Muscle layer of colon (tissue), 2 donors: Measurements from ENCODE around the gene TAF4.

Experiments
- H3K27ac ChIP-seq: one replicate; pipeline ENCODE4 v1.7.0; 2013; ENCODE audit warnings: low read depth, mild to moderate bottlenecking, low read length, moderate library complexity
- H3K27me3 ChIP-seq, 2 donors: one replicate each; pipeline ENCODE4 v1.7.0; 2013; ENCODE audit warnings: low read length in 2 of 2, mild to moderate bottlenecking in 2 of 2; ENCODE audit not compliant: insufficient read depth in 2 of 2, control insufficient read depth in 1 of 2
- H3K36me3 ChIP-seq: one replicate; pipeline ENCODE4 v1.7.0; 2013; ENCODE audit warnings: mild to moderate bottlenecking, low read length; ENCODE audit not compliant: insufficient read depth
- H3K4me1 ChIP-seq: one replicate; pipeline ENCODE4 v1.7.0; 2013; ENCODE audit warnings: mild to moderate bottlenecking, low read length; ENCODE audit not compliant: insufficient read depth
- H3K4me3 ChIP-seq, 2 donors: one replicate each; pipeline ENCODE4 v1.7.0; 2013; ENCODE audit warnings: low read length in 2 of 2, low read depth in 1 of 2, mild to moderate bottlenecking in 1 of 2, moderate library complexity in 1 of 2
- H3K9ac ChIP-seq: one replicate; pipeline ENCODE4 v1.7.0; 2013; ENCODE audit warnings: low read length
- H3K9me3 ChIP-seq: one replicate; pipeline ENCODE4 v1.7.0; 2013; ENCODE audit warnings: mild to moderate bottlenecking, low read length
- donor health status: abdominal sarcoma.
- donor health status: Adenocarcinoma of cecum.

TAF4 gene

GRCh38 chr20:62053465-62054196, 12.1 kb downstream of the TAF4 start:
- H3K4me1 ChIP-seq: no peaks in the 10 kb centered on the region
- no peaks in the 10 kb centered on the region for H3K9me3 ChIP-seq
- H3K27ac ChIP-seq: no peak overlapping the region
- no peak overlapping the region for H3K9ac ChIP-seq
- H3K4me3 ChIP-seq: no peak overlapping the region
- no peaks in the 10 kb centered on the region for H3K36me3 ChIP-seq
- H3K27me3 ChIP-seq: no peaks in the 10 kb centered on the region

- no peaks in the 10 kb centered on the region for H3K4me1 ChIP-seq
- no peaks in the 10 kb centered on the region for H3K9me3 ChIP-seq
- no peaks in the 10 kb centered on the region for H3K27me3 ChIP-seq
- H3K9ac ChIP-seq: no peak overlapping the region
- H3K36me3 ChIP-seq: no peaks in the 10 kb centered on the region
- no peak overlapping the region for H3K27ac ChIP-seq
- H3K4me3 ChIP-seq: no peak overlapping the region
These were observed 12.7 kb downstream of the TAF4 start for GRCh38 chr20:62052842-62053464.

GRCh38 chr20:62052336-62052841, 13.3 kb downstream of the TAF4 start:
- H3K4me3 ChIP-seq: no peak overlapping the region
- no peak overlapping the region for H3K27ac ChIP-seq
- no peaks in the 10 kb centered on the region for H3K9me3 ChIP-seq
- H3K9ac ChIP-seq: no peak overlapping the region
- H3K36me3 ChIP-seq: no peaks in the 10 kb centered on the region
- no peaks in the 10 kb centered on the region for H3K27me3 ChIP-seq
- no peaks in the 10 kb centered on the region for H3K4me1 ChIP-seq

- Histone ChIP-seq H3K36me3 (peaks cover under 1% of the 10 kb centered on the region), H3K27ac (no peak overlapping the region), H3K9ac (no peak overlapping the region), H3K9me3 (no peaks in the 10 kb centered on the region), H3K4me3 (no peak overlapping the region), H3K4me1 (no peaks in the 10 kb centered on the region), H3K27me3 (no peaks in the 10 kb centered on the region)
These were observed 14.0 kb downstream of the TAF4 start for GRCh38 chr20:62051546-62052255.

GRCh38 chr20:62051144-62051543, 14.5 kb downstream of the TAF4 start:
- no peak overlapping the region for H3K27ac ChIP-seq

GRCh38 chr20:62050166-62051120, 15.2 kb downstream of the TAF4 start:
- Histone ChIP-seq H3K4me3 (no peak overlapping the region), H3K4me1 (no peaks in the 10 kb centered on the region), H3K27me3 (no peaks in the 10 kb centered on the region), H3K9me3 (no peaks in the 10 kb centered on the region), H3K27ac (no peak overlapping the region), H3K36me3 (peaks cover 3% of the 10 kb centered on the region), H3K9ac (no peak overlapping the region)

More at GRCh38 chr20:62051144-62051543, 14.5 kb downstream of the TAF4 start:
- Histone ChIP-seq H3K36me3 (peaks cover 3% of the 10 kb centered on the region), H3K4me3 (no peak overlapping the region), H3K9ac (no peak overlapping the region), H3K27me3 (no peaks in the 10 kb centered on the region), H3K4me1 (no peaks in the 10 kb centered on the region), H3K9me3 (no peaks in the 10 kb centered on the region)

- H3K27ac ChIP-seq: no peak overlapping the region
- no peaks in the 10 kb centered on the region for H3K9me3 ChIP-seq
- H3K36me3 ChIP-seq: peaks cover 3% of the 10 kb centered on the region
- no peaks in the 10 kb centered on the region for H3K27me3 ChIP-seq
- H3K4me1 ChIP-seq: no peaks in the 10 kb centered on the region
- H3K9ac ChIP-seq: no peak overlapping the region
- H3K4me3 ChIP-seq: no peak overlapping the region
These were observed 16.1 kb downstream of the TAF4 start for GRCh38 chr20:62049342-62050165.

GRCh38 chr20:62048821-62049291, 16.8 kb downstream of the TAF4 start:
- H3K9me3 ChIP-seq: no peaks in the 10 kb centered on the region
- no peaks in the 10 kb centered on the region for H3K4me1 ChIP-seq
- H3K4me3 ChIP-seq: no peak overlapping the region
- no peaks in the 10 kb centered on the region for H3K27me3 ChIP-seq
- H3K36me3 ChIP-seq: peaks cover 3% of the 10 kb centered on the region
- no peak overlapping the region for H3K27ac ChIP-seq
- H3K9ac ChIP-seq: no peak overlapping the region

- no peak overlapping the region for H3K9ac ChIP-seq
- no peaks in the 10 kb centered on the region for H3K27me3 ChIP-seq
- H3K4me3 ChIP-seq: no peak overlapping the region
- no peaks in the 10 kb centered on the region for H3K9me3 ChIP-seq
- no peak overlapping the region for H3K27ac ChIP-seq
- H3K36me3 ChIP-seq: peaks cover 3% of the 10 kb centered on the region
- no peaks in the 10 kb centered on the region for H3K4me1 ChIP-seq
These were observed 17.3 kb downstream of the TAF4 start for GRCh38 chr20:62048346-62048761.

GRCh38 chr20:62047666-62048345, 17.9 kb downstream of the TAF4 start:
- no peak overlapping the region for H3K4me3 ChIP-seq
- no peaks in the 10 kb centered on the region for H3K9me3 ChIP-seq
- H3K27me3 ChIP-seq: no peaks in the 10 kb centered on the region
- H3K27ac ChIP-seq: no peak overlapping the region
- no peak overlapping the region for H3K9ac ChIP-seq
- H3K4me1 ChIP-seq: no peaks in the 10 kb centered on the region
- peaks cover 3% of the 10 kb centered on the region for H3K36me3 ChIP-seq
